Measurements from ENCODE around the gene ALK.

- TF ChIP-seq, protein P1, sequence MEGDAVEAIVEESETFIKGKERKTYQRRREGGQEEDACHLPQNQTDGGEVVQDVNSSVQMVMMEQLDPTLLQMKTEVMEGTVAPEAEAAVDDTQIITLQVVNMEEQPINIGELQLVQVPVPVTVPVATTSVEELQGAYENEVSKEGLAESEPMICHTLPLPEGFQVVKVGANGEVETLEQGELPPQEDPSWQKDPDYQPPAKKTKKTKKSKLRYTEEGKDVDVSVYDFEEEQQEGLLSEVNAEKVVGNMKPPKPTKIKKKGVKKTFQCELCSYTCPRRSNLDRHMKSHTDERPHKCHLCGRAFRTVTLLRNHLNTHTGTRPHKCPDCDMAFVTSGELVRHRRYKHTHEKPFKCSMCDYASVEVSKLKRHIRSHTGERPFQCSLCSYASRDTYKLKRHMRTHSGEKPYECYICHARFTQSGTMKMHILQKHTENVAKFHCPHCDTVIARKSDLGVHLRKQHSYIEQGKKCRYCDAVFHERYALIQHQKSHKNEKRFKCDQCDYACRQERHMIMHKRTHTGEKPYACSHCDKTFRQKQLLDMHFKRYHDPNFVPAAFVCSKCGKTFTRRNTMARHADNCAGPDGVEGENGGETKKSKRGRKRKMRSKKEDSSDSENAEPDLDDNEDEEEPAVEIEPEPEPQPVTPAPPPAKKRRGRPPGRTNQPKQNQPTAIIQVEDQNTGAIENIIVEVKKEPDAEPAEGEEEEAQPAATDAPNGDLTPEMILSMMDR (IDR thresholded peaks at IDR 0.05) = no peak
- TF ChIP-seq POLR2A (IDR thresholded peaks at IDR 0.05) = no peak
Observed at GRCh38 chr2:29394981-29395350, 526.4 kb downstream of the ALK start.
